HG03575 (cell line): ENCODE data around the gene ANKK1.

Experiments used
- ATAC-seq: cut with Tn5 transposase; IDR thresholded peaks from one replicate; pipeline ENCODE4 v1.9.1; 2021; ENCODE audit not compliant: unreplicated experiment, insufficient number of reproducible peaks, low FRiP score; ENCODE audit errors: extremely low read depth

The ANKK1 gene

GRCh38 chr11:113444502-113445123 lies 57.0 kb downstream of the ANKK1 start:
- no peak for ATAC-seq

GRCh38 chr11:113446112-113446511 lies 58.5 kb downstream of the ANKK1 start:
- ATAC-seq: no peak

GRCh38 chr11:113446938-113447337 lies 59.4 kb downstream of the ANKK1 start:
- no peak for ATAC-seq

DNA sequence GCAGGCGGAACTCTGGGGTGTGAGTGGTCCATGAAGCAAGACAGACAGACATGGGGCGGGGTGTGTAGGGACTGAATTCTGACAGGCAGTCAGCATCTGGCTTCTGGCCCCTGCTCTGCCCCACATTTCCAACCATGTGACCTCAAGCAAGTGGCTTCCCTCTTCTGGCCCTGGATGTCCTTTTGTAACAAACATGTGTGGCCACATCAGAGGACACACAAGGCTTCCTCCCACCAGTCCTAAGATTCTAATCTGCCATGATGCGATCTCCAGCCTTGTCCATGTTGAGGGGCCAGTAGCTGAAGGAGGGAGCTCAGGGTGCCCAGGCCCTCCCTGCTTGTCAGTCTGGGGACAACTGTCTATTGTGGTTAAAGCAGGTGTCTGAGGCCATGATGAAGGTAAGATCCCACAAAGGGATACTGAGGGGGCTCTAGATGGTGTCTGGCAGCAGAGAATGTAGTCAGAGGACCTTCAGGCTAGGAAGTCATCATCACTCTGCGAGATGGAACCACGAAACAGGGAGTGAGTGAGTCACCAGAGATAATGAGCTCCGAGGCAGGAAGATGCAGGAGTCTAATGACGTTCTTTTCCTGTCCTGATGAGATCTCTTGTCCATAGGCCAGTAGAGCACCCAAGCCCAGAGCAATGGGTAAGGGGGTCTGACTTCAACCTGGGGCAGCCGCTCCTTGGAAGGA lies 60.2 kb downstream of the ANKK1 start:
- no peak for ATAC-seq

DNA sequence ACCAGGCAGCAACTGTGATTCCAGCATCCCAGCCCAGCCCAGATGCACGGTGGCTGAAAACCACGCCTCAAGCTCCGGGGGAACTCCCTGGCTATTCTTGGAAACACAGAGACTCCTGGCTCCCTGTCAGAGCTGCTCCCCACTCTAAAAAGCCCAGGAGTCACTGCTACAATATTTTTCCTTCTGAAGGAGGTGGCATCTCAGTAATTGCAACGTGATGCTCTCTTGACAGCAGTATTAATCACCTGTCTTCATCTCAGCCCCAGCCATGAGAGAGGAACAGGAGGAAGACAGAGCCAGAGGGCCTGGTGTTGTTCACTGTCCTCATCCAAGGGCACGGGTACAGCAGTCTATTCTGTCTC lies 60.7 kb downstream of the ANKK1 start:
- ATAC-seq: no peak

DNA sequence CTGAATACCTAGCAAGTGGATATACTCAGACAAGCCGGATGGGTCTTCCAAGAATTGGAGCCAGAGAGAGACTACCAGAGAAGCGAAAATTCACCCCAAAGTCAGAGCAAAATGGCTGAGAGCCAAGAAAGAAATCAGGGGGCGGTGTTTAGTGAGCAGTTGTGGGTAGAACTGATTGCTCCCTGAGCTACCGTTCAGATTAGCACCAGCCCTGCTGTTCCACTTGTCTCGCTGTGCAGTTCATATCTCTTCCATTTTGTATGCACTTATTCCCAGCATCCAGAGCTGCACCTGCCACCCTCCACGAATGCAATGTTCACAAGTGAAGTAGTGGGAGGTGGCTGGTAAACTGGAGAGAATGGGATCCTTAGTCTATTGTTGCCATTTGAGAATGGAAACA lies 62.2 kb downstream of the ANKK1 start:
- no peak for ATAC-seq
